GM10266 (cell line): Measurements from ENCODE around the gene COG3.

Experiments used
- DNase-seq: peaks from one replicate; pipeline ENCODE4 v3.0.0; 2012; ENCODE audit errors: extremely low spot score
- TF ChIP-seq, protein P1 (sequence below): IDR thresholded peaks from 2 replicates; pipeline ENCODE4 v1.5.1; 2012; ENCODE audit warnings: mild to moderate bottlenecking, low read depth; ENCODE audit not compliant: control insufficient read depth, insufficient read depth; ENCODE audit errors: missing control alignments

The COG3 gene

DNA sequence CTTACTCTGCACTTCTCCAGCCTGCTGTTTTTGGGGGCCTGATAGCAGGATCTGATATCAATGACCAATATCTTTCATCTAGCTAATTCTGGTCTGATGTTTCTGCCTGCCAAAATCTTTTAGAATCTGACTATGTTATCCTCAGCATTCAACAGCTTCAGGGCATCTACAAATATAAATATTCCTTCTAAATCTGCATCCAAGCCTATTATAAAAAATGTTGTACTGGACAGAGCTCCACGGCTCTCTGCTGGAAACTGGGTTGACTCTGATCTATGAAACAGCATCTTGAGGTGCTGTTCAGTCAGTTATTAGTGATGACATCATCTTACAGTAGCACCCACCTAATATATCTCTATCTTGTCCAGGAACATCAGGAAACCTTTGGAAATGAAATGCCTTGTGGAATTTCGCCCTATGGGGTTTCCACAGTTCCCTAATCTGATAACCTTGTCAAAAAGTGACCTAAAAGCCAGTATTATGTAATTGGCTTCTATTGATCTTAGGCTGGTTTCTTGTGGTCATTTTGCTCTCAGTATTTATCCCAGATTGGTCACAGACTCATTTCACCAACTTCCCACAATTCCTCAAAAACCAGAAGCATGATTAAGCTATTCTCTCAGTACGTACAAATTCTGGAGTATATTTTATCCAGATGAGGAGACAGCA is 117.8 kb downstream of the COG3 start:
- DNase-seq: no peak
- TF ChIP-seq, protein P1, sequence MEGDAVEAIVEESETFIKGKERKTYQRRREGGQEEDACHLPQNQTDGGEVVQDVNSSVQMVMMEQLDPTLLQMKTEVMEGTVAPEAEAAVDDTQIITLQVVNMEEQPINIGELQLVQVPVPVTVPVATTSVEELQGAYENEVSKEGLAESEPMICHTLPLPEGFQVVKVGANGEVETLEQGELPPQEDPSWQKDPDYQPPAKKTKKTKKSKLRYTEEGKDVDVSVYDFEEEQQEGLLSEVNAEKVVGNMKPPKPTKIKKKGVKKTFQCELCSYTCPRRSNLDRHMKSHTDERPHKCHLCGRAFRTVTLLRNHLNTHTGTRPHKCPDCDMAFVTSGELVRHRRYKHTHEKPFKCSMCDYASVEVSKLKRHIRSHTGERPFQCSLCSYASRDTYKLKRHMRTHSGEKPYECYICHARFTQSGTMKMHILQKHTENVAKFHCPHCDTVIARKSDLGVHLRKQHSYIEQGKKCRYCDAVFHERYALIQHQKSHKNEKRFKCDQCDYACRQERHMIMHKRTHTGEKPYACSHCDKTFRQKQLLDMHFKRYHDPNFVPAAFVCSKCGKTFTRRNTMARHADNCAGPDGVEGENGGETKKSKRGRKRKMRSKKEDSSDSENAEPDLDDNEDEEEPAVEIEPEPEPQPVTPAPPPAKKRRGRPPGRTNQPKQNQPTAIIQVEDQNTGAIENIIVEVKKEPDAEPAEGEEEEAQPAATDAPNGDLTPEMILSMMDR: no peak

DNA sequence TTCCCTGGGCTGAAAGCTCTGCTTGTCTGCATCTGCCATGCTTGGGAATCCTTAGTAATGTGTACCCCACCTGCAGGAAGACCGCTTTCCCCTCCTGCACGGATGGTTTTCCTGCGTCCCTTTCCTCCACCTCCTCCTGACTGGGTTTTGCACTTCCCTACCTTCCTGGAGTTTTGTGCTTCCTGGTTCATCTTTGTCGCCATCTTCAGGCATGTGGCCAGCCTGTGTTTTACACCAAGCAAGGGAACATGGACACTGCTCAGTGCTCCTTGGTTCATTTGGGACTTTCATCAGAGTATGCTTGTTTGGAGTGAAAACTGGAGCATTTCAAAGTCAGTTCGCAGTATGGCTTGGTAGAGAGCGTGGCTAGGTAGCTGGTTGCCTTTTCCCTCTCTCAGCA is 120.1 kb downstream of the COG3 start:
- TF ChIP-seq, protein P1: no peak
- DNase-seq: no peak
